Cortex of kidney (tissue), 1 donor: Measurements from ENCODE around the gene CFAP45.
"Not testable (repeated sequence)": the region's sequence is repeated elsewhere in the genome, so short reads cannot be mapped to it uniquely, and the experiment has no call there.

Experiments
- DNase-seq: peaks from one replicate; lab custom pipeline; 2025; lab: John Stamatoyannopoulos, UW

Gene CFAP45

DNA sequence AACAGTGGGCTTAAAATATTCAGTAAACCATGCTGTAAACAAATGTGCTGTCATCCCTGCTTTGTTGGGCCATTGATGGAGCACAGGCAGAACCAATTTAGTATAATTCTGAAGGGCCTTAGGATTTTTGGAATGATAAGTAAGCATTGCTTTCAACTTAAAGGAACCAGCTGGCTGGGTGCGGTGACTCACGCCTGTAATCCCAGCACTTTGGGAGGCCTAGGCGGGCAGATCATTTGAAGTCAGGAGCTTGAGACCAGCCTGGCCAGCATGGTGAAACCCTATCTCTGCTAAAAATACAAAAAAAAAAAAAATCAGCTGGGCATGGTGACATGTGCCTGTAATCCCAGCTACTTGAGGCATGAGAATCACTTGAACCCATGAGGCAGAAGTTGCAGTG lies 4.1 kb upstream of the CFAP45 start:
- not testable (repeated sequence) for DNase-seq

GRCh38 chr1:159902541-159902940 lies 2.6 kb upstream of the CFAP45 start:
- DNase-seq: no peak

DNA sequence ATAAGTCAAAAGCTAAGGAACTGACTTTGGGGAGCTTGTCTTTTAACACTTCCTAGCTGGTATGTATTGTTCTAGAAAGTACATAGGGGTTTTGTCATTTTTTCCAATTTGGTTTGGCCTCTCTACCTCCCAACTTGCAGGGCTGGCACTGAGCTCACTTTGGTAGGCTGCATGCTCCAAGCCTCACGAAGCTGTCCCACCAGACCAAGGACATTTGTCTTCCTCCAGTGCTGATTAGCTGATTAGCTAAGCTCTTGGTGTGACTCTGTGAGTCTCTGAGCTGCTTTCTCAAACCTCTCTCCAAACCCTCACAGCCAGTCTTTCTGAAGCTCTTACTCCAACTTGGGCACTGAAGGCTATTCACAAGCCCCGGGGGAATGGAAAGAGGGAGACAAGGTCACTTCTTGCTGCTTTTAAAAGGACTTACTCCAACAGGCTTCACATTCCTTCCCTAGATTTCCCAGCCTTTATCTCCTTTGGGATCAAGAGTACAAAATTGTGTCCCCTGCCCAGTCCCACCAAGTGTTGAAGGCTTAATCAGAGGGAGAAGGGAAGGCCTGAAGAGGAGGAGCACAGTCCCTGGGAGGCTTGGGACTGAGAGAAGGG lies 893 bp upstream of the CFAP45 start:
- no peak for DNase-seq

- not testable (repeated sequence) for DNase-seq
Measured at GRCh38 chr1:159899634-159900033, 331 bp downstream of the CFAP45 start.

GRCh38 chr1:159898527-159898926 lies 1.4 kb downstream of the CFAP45 start:
- DNase-seq: no peak

GRCh38 chr1:159897962-159898361 lies 2.0 kb downstream of the CFAP45 start:
- no peak for DNase-seq

- no peak for DNase-seq
Measured at GRCh38 chr1:159896546-159896930, 3.4 kb downstream of the CFAP45 start.

GRCh38 chr1:159895836-159896545 lies 4.0 kb downstream of the CFAP45 start:
- no peak for DNase-seq

DNA sequence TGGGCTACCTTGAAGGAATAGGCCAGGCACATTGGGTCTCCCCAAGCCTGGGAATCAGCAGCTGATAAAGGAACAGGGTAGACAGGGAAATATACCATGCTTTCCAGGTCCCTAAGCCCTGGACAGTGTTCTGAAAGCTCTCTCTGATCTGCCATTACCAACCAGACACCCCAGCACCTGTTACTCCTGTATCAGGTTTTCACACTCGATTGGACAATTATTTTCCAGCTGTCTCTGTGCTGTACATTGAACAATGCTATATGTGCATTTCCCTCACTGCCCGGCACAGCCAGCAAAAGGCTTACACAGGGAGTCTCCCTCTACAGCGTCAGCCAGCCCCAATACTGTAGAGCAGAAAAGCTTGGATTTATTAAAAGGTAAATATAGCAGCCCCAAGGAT lies 4.7 kb downstream of the CFAP45 start:
- DNase-seq: no peak

DNA sequence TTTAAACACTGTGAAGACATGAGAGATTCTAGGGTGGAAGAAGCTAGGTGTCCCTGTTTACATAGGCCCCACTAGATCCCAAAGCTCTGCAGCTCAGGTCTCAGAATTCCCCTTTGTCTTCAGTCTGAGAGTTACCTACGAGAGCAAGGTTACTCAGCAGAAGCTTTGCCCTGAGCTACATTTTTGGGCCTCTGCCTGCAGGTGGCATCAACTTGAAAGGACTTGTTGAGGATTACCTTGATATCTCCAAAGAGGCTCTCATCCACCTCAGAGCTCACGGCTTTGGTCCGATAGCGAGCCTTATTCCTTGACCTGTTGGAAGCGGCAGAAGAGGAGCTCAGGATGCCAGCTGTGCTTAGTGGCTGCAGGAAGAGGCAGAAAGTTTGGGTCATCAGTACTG lies 7.0 kb downstream of the CFAP45 start:
- DNase-seq: no peak

GRCh38 chr1:159891275-159892157 lies 8.4 kb downstream of the CFAP45 start:
- DNase-seq: no peak

DNA sequence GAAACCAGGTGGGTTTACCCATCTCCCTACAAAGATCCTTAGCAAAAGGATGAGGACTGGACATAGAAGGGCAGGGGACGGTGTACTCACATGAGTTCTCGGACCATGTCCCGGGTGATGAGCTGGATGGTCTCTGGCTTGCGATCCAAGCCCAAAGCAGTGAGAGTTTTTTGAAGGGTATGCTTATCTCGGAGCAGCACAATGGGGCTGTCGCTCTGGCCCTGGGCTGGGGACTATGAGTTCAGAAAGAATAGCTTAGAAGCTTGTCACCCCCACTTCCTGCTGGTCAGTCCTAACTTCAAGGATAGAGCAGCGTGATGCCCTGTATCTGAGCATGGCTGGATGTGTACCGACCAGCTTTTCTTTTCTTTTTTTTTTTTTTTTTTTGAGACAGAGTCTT lies 9.6 kb downstream of the CFAP45 start:
- no peak for DNase-seq

- DNase-seq: no peak
Measured at GRCh38 chr1:159889821-159890252, 10.1 kb downstream of the CFAP45 start.

DNA sequence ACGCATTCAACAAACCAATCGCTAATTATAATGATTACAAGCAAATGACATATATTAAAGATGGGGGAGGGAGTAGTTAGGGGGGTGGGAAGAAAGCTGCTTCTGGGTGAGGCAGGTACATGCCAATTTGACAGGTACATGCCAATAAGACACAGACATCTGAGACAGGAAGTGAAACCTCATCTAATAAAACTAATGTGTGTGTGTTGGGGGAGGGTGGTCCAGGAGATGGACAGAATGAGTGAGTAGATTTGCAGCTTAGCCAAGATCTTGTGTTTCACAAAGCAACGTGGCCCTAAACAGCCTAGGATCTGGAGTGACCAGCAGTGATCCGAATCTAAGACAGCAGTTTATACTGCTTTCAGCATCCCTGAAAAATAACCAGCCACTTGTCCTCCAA lies 10.8 kb downstream of the CFAP45 start:
- no peak for DNase-seq

GRCh38 chr1:159884296-159884695 lies 15.7 kb downstream of the CFAP45 start:
- DNase-seq: no peak

DNA sequence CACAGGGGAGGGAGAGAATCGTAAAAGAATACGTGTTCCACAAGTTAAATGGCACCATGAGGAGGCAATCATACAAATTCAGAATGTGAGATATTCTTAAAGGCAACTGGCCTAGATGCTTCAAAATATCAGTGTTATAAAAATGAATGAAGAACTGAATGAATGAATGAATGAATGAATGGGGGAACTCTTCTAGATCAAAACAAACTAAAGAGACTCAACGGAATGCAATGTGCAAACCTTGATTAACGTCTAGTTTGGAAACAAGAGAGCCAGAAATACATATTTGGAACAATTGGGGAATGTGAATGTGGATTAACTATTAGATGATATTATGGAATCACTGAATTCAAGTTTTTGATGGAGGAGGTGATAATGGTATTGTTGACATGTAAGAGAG lies 16.8 kb downstream of the CFAP45 start:
- DNase-seq: no peak

GRCh38 chr1:159882527-159882862 lies 17.5 kb downstream of the CFAP45 start:
- DNase-seq: no peak

GRCh38 chr1:159881622-159882526 lies 18.1 kb downstream of the CFAP45 start:
- no peak for DNase-seq

GRCh38 chr1:159880430-159880829 lies 19.5 kb downstream of the CFAP45 start:
- DNase-seq: no peak

- DNase-seq: no peak
Measured at GRCh38 chr1:159879977-159880376, 20.0 kb downstream of the CFAP45 start.

DNA sequence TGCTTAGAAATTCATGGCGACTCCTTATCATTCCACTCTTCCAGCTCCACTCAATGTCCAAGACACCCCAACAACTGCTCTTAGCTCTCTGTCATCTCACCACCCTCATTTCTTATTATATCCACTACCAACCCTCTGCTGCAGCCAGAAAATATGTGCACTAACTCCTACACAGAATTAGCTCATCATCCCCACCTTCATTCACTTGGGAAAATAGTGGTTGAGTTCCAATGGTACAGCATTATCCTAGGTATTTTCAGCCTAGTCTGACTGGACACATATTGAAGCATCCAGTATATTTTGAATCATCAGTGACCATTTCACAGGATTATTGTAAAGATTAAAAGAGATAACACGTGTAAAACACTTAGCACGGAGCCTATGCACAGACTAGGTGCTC lies 20.8 kb downstream of the CFAP45 start:
- DNase-seq: no peak
